Brain microvascular endothelial cell (primary cell): ENCODE measurements around the gene CTXN1.

Source experiments
- DNase-seq: peaks from one replicate; pipeline ENCODE4 v3.0.0-alpha.2; 2020
- H3K27ac ChIP-seq: fragments of 250-450 bp; sonication (Bioruptor Pico); 2 replicates; pipeline ENCODE4 v1.5.1; 2020; ENCODE audit warnings: mild to moderate bottlenecking, moderate library complexity
- H3K27me3 ChIP-seq: fragments of 250-450 bp; sonication (Bioruptor Pico); replicated peaks from 2 replicates; pipeline ENCODE4 v1.5.1; 2020; ENCODE audit warnings: mild to moderate bottlenecking
- H3K36me3 ChIP-seq: fragments of 250-450 bp; sonication (Bioruptor Pico); replicated peaks from 2 replicates; pipeline ENCODE4 v1.5.1; 2020; ENCODE audit warnings: mild to moderate bottlenecking
- H3K4me3 ChIP-seq: 2 replicates; pipeline ENCODE4 v1.5.1; 2011; ENCODE audit warnings: low read depth, mild to moderate bottlenecking, control low read depth, low read length, moderate library complexity
- in situ Hi-C: cut with HindIII; loops from 2 replicates; pipeline ENCODE4 v1.10.0; 2017; ENCODE audit warnings: low sequenced_read_pairs, low pct_ligation_motif_present
- TF ChIP-seq, protein P1 (sequence below): IDR thresholded peaks from 2 replicates; pipeline ENCODE4 v1.5.1; 2011; ENCODE audit warnings: low read depth, mild to moderate bottlenecking, moderate library complexity, low read length, control low read depth, inconsistent platforms; ENCODE audit errors: missing control alignments

CTXN1 gene

DNA sequence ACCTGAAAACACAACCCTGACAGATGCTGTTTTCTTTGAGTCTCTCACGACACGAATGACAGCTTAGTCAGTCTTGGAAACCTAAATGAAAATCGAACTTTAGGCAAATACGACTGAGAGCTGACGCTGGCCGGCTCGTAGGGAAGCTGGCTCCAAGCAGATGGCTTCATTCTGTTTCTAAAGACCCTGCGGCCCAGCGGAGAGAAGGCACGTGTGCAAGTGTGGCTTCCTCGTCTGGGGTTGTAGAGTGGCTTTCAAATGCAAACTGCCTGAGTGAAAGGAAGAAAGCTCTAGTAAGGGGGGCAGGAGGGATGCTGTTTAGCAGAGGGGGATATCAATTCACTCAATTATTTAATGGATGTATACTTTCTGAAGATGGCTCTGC lies 43.6 kb upstream of the CTXN1 start:
- Histone ChIP-seq H3K27ac (no peak overlapping the region), H3K4me3 (no peak overlapping the region), H3K27me3 (no peaks in the 10 kb centered on the region), H3K36me3 (peaks cover 38% of the 10 kb centered on the region)
- TF ChIP-seq, protein P1, sequence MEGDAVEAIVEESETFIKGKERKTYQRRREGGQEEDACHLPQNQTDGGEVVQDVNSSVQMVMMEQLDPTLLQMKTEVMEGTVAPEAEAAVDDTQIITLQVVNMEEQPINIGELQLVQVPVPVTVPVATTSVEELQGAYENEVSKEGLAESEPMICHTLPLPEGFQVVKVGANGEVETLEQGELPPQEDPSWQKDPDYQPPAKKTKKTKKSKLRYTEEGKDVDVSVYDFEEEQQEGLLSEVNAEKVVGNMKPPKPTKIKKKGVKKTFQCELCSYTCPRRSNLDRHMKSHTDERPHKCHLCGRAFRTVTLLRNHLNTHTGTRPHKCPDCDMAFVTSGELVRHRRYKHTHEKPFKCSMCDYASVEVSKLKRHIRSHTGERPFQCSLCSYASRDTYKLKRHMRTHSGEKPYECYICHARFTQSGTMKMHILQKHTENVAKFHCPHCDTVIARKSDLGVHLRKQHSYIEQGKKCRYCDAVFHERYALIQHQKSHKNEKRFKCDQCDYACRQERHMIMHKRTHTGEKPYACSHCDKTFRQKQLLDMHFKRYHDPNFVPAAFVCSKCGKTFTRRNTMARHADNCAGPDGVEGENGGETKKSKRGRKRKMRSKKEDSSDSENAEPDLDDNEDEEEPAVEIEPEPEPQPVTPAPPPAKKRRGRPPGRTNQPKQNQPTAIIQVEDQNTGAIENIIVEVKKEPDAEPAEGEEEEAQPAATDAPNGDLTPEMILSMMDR = no peak
- in situ Hi-C loops = no loop called here
- DNase-seq = no peak

DNA sequence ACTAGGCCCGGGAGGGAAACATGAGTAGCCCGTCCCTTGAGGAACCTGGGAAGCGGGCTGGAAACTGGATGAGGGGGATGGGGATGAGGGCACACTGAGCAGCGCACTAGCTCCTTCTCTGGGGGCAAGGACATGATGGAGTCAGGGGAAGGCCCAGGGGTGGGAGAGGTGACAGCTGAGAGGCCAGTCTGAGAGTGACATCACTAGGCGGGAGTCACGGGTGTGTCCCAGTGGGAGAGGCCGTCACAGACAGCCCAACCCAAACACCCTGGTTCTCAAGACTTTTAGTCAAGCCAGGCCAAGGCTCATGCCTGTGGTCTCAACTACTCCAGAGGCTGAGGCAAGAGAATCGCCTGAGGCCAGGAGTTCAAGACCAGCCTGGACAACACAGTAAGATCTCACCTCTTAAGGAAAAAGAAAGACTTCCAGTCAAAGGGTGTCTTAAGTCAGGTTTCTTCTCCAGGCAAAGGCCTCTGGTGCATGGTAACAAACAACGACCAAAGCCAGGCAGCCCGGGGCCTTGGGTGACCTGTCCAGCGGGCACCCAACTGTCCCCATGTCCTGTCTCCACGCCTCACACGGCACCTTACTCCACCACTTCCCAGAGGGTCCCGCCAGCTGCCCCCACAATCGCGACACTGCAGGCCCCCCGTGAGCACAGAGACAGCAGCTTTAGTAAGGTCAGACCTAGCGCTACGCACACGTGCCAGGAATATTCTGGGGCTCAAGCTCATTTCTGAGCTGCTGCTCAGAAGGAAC lies 43.0 kb upstream of the CTXN1 start:
- peaks cover 38% of the 10 kb centered on the region for H3K36me3 ChIP-seq
- in situ Hi-C loops = no loop called here
- DNase-seq = no peak

DNA sequence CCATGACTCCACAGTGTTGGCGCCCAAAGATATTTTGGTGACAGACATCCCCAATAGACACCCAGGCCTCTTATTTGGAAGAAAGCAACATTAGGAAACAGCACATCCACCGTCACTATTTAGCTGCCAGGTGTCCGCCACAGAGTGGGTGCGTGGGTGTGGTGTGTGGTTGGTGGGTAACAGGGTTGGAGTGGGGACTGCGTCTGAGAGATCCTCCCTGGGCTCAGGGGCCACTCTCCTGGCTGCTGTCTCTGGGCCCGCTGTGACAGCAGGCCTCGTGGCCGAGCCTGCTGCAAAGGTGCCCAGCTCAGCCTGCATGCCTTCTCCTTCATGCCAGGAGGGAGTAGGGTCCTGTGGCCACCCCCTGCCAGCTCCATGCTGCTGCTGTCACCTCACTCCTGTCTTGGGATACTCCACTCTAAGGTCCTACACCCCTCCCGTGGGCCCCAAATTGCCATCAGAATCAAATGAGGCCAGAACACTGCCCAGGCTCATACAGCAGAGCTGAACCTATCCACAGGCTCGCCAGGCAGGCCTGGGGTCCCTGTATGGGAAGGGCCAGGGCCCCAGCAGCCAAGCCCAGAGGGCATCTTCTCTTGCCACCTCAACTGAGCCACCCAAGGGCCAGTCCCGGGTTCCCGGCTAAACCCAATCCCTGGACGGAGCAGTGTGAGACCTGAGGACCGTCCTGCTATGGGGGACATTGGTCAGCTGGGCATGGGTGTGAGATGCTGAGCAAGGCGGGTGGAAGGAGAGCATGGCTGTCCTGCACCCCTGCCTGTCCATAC lies 42.3 kb upstream of the CTXN1 start:
- Histone ChIP-seq H3K36me3 (peaks cover 38% of the 10 kb centered on the region), H3K4me3 (no peak overlapping the region), H3K27me3 (no peaks in the 10 kb centered on the region), H3K27ac (no peak overlapping the region)
- DNase-seq = no peak
- TF ChIP-seq, protein P1 = no peak
- in situ Hi-C loops = no loop called here

More for the DNA sequence above, 43.0 kb upstream of the CTXN1 start:
- TF ChIP-seq, protein P1 = no peak
- no peak overlapping the region for H3K27ac ChIP-seq
- no peaks in the 10 kb centered on the region for H3K27me3 ChIP-seq
- no peak overlapping the region for H3K4me3 ChIP-seq

DNA sequence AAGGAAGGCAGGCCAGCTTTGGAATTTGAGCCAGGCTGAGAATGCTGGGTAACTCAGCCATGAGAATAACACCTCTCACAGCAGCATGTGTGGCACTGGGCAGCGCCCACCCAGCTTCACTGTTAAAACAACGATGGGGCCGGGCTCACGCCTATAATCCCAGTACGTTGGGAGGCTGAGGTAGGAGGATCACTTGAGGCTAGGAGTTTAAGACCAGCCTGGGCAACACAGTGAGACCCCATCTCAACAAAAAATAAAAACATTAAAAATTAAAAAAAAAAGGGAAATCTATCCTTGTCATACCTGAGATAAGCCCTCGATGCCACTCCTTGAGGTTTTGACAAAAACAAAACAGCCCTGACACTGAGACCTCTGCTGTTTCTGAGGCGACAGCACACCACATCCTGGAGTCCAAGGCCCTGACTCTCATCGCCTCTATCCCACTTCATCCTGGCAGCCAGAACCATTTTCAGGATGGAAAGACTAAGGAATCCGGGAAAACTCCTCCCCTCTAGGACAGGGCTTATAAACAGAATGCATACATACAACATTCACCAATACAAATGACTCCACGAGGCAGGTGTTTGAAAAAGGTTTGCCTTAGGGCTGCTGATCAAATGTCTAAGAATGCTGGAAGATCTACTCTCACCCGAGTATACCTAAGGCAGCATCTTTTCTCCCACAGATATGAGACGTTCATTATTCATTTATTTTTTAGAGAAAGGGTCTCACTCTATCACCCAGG lies 40.2 kb upstream of the CTXN1 start:
- in situ Hi-C loops = no loop called here
- Histone ChIP-seq H3K4me3 (no peak overlapping the region), H3K27ac (no peak overlapping the region), H3K27me3 (no peaks in the 10 kb centered on the region), H3K36me3 (peaks cover 48% of the 10 kb centered on the region)
- TF ChIP-seq, protein P1 = no peak
- DNase-seq = no peak

DNA sequence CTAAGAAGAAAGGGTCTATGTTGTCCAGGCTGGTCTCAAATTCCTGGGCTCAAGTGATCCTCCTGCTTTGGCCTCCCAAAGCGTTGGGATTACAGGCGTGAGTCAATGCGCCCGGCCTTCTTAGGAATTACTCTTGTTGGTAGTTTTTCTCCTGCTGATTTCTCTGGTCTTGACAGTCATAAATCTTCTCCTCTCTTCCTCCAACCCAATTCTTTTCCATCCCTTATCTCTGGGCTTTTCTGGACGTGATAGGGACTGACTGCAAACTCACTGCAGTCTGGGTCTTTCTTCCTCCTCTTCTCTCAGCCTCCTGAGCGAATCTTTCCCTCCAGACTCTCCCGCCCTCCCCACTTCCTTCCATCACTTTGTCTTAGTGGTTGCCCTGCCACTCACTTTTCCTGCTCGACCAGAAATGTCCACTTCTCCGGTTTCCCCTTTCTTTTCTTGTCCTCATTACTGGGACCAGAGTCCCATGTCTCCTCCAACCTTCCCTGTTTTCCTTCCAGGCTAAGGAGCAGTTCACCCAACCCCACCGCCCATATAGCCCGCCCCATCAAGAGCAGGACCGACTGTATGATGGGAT lies 39.4 kb upstream of the CTXN1 start:
- in situ Hi-C loops = no loop called here
- H3K27me3 ChIP-seq = no peaks in the 10 kb centered on the region
- TF ChIP-seq, protein P1 = no peak
- peaks cover 48% of the 10 kb centered on the region for H3K36me3 ChIP-seq
- H3K27ac ChIP-seq = no peak overlapping the region
- no peak for DNase-seq
- no peak overlapping the region for H3K4me3 ChIP-seq
